SW 1271 (cell line): ENCODE data around the gene SYDE2.
"Not testable (repeated sequence)": the region's sequence is repeated elsewhere in the genome, so short reads cannot be mapped to it uniquely, and the experiment has no call there.

Source experiments
- DNase-seq, 2 experiments: peaks; one replicate each; lab custom pipeline; 2025; lab: John Stamatoyannopoulos, UW

The SYDE2 gene

GRCh38 chr1:85166351-85166750 lies 34.5 kb downstream of the SYDE2 start:
- DNase-seq = no peak

- no peak for DNase-seq
Observed at GRCh38 chr1:85158910-85159309, 41.9 kb downstream of the SYDE2 start.

- no peak for DNase-seq
Observed at GRCh38 chr1:85157436-85157835, 43.4 kb downstream of the SYDE2 start.

GRCh38 chr1:85153149-85153891 lies 47.5 kb downstream of the SYDE2 start:
- no peak for DNase-seq

GRCh38 chr1:85151446-85151845 lies 49.4 kb downstream of the SYDE2 start:
- no peak for DNase-seq

GRCh38 chr1:85149805-85150204 lies 51.0 kb downstream of the SYDE2 start:
- no peak for DNase-seq

GRCh38 chr1:85148524-85149250 lies 52.1 kb downstream of the SYDE2 start:
- no peak for DNase-seq

GRCh38 chr1:85146972-85147359 lies 53.9 kb downstream of the SYDE2 start:
- peak in 1 of 2 experiments; percentile 37 for DNase-seq

GRCh38 chr1:85146298-85146971 lies 54.4 kb downstream of the SYDE2 start:
- not testable (repeated sequence) for DNase-seq

- DNase-seq = no peak
Observed at GRCh38 chr1:85144351-85144750, 56.5 kb downstream of the SYDE2 start.

GRCh38 chr1:85142753-85143152 lies 58.1 kb downstream of the SYDE2 start:
- DNase-seq = no peak

GRCh38 chr1:85138439-85138838 lies 62.4 kb downstream of the SYDE2 start:
- DNase-seq = not testable (repeated sequence)

GRCh38 chr1:85137660-85138059 lies 63.2 kb downstream of the SYDE2 start:
- no peak for DNase-seq

- no peak for DNase-seq
Observed at GRCh38 chr1:85135392-85135798, 65.4 kb downstream of the SYDE2 start.

GRCh38 chr1:85134583-85135391 lies 66.0 kb downstream of the SYDE2 start:
- no peak for DNase-seq

GRCh38 chr1:85133565-85134159 lies 67.2 kb downstream of the SYDE2 start:
- DNase-seq = no peak

GRCh38 chr1:85132078-85132720 lies 68.6 kb downstream of the SYDE2 start:
- no peak for DNase-seq

- DNase-seq = no peak
Observed at GRCh38 chr1:85128316-85128715, 72.5 kb downstream of the SYDE2 start.

- DNase-seq = no peak
Observed at GRCh38 chr1:85125891-85126290, 74.9 kb downstream of the SYDE2 start.

GRCh38 chr1:85124091-85124490 lies 76.7 kb downstream of the SYDE2 start:
- DNase-seq = no peak

- no peak for DNase-seq
Observed at GRCh38 chr1:85122169-85122568, 78.6 kb downstream of the SYDE2 start.
